IMR-90 (cell line): ENCODE measurements around the gene SETSIP. TPM values are rescaled to one million over a fixed set of nuclear protein-coding genes. Genes with fewer than 3 reads are reported as not detected.

Source experiments
- ATAC-seq: fragments of 200-7000 bp; cut with Tn5 transposase; 2 replicates; pipeline ENCODE4 v1.9.1; 2020; ENCODE audit warnings: low read depth, mild to moderate bottlenecking, moderate library complexity
- BruUV-seq: library from RNA; stranded (reverse); fragments of 400-500 nt; replicated peaks from 2 replicates; lab custom pipeline; 2021; lab: Mats Ljungman, UMichigan
- CTCF ChIA-PET: fragments of 300-600 bp; formaldehyde crosslinking; extraction: SDS; loops from one replicate; lab custom pipeline; 2021; ENCODE audit warnings: antibody characterized with exemption; lab: Yijun Ruan, JAX
- POLR2A ChIA-PET: fragments of 300-600 bp; sonication (Branson Sonifier 250); formaldehyde crosslinking; loops from one replicate; lab custom pipeline; 2022; ENCODE audit warnings: antibody characterized with exemption; ENCODE audit not compliant: unreplicated experiment; lab: Charles Lee
- DNase-seq: peaks from one replicate; pipeline ENCODE4 v3.0.0; 2013
- H2AFZ ChIP-seq: replicated peaks from 2 replicates; pipeline ENCODE3; 2013; ENCODE audit warnings: low read length, mild to moderate bottlenecking; ENCODE audit not compliant: poor library complexity
- H2AK5ac ChIP-seq: 2 replicates; pipeline ENCODE4 v1.6.1; 2013; ENCODE audit warnings: low read depth, low read length, inconsistent platforms
- H2AK9ac ChIP-seq: replicated peaks from 2 replicates; pipeline ENCODE3; 2013; ENCODE audit warnings: mild to moderate bottlenecking, low read depth, low read length, moderate library complexity; ENCODE audit not compliant: poor library complexity
- H2BK120ac ChIP-seq: 2 replicates; pipeline ENCODE4 v1.6.1; 2013; ENCODE audit warnings: low read depth, low read length, inconsistent platforms
- H2BK15ac ChIP-seq: 3 replicates; pipeline ENCODE4 v1.6.1; 2013; ENCODE audit warnings: low read depth, low read length, inconsistent platforms
- H2BK20ac ChIP-seq: 2 replicates; pipeline ENCODE4 v1.6.1; 2013; ENCODE audit warnings: low read depth, mild to moderate bottlenecking, inconsistent platforms, low read length, moderate library complexity
- H2BK5ac ChIP-seq: 2 replicates; pipeline ENCODE4 v1.6.1; 2013; ENCODE audit warnings: mild to moderate bottlenecking, low read depth, low read length, inconsistent platforms; ENCODE audit not compliant: poor library complexity, severe bottlenecking
- H3K14ac ChIP-seq: replicated peaks from 2 replicates; pipeline ENCODE4 v1.6.1; 2013; ENCODE audit warnings: low read depth, low read length, inconsistent platforms
- H3K18ac ChIP-seq: 2 replicates; pipeline ENCODE4 v1.6.1; 2013; ENCODE audit warnings: low read depth, low read length, control low read depth
- H3K23ac ChIP-seq: 2 replicates; pipeline ENCODE4 v1.6.1; 2013; ENCODE audit warnings: low read depth, low read length, inconsistent platforms
- H3K27ac ChIP-seq: 2 replicates; pipeline ENCODE4 v1.5.1; 2013; ENCODE audit warnings: mild to moderate bottlenecking, control low read depth, low read length; ENCODE audit not compliant: insufficient read depth
- H3K27me3 ChIP-seq: 2 replicates; pipeline ENCODE4 v1.6.1; 2013; ENCODE audit warnings: low read length; ENCODE audit not compliant: control insufficient read depth, insufficient read depth
- H3K36me3 ChIP-seq: 2 replicates; pipeline ENCODE4 v1.6.1; 2013; ENCODE audit warnings: low read length, mixed read lengths; ENCODE audit not compliant: control insufficient read depth, insufficient read depth
- H3K4ac ChIP-seq: 2 replicates; pipeline ENCODE4 v1.6.1; 2013; ENCODE audit warnings: low read depth, low read length, inconsistent platforms
- H3K4me1 ChIP-seq: 2 replicates; pipeline ENCODE4 v1.6.1; 2013; ENCODE audit warnings: low read length, mixed read lengths; ENCODE audit not compliant: control insufficient read depth, insufficient read depth
- H3K4me2 ChIP-seq: 2 replicates; pipeline ENCODE4 v1.6.1; 2013; ENCODE audit warnings: low read depth, mild to moderate bottlenecking, control low read depth, low read length, moderate library complexity
- H3K4me3 ChIP-seq: 2 replicates; pipeline ENCODE4 v1.5.1; 2013; ENCODE audit warnings: low read depth, mild to moderate bottlenecking, control low read depth, low read length, moderate library complexity; ENCODE audit not compliant: insufficient read depth
- H3K56ac ChIP-seq: 2 replicates; pipeline ENCODE4 v1.6.1; 2013; ENCODE audit warnings: low read length, inconsistent platforms; ENCODE audit not compliant: insufficient read depth; ENCODE audit errors: extremely low read depth
- H3K79me1 ChIP-seq, 2 experiments: 2 replicates each; pipeline ENCODE4 v1.6.1; 2013; ENCODE audit warnings: low read length in 2 of 2, inconsistent platforms in 1 of 2, low read depth in 1 of 2
- H3K9ac ChIP-seq: 2 replicates; pipeline ENCODE4 v1.6.1; 2013; ENCODE audit warnings: low read depth, low read length, control low read depth
- H3K9me1 ChIP-seq: 2 replicates; pipeline ENCODE4 v1.6.1; 2013; ENCODE audit warnings: low read length, inconsistent platforms; ENCODE audit not compliant: insufficient read depth
- H3K9me3 ChIP-seq: 2 replicates; pipeline ENCODE4 v1.6.1; 2013; ENCODE audit warnings: low read length; ENCODE audit not compliant: control insufficient read depth, insufficient read depth
- H4K20me1 ChIP-seq: 2 replicates; pipeline ENCODE4 v1.6.1; 2013; ENCODE audit warnings: low read length, inconsistent platforms; ENCODE audit not compliant: insufficient read depth
- H4K5ac ChIP-seq: 2 replicates; pipeline ENCODE4 v1.6.1; 2013; ENCODE audit warnings: mild to moderate bottlenecking, low read depth, low read length, control low read depth
- H4K8ac ChIP-seq, 2 experiments: 2 replicates each; pipeline ENCODE4 v1.6.1; 2013; ENCODE audit warnings: low read depth in 2 of 2, low read length in 2 of 2, control low read depth in 1 of 2, inconsistent platforms in 1 of 2
- H4K91ac ChIP-seq: 2 replicates; pipeline ENCODE4 v1.6.1; 2013; ENCODE audit warnings: low read depth, low read length, inconsistent platforms; ENCODE audit not compliant: insufficient read depth
- BHLHE40 ChIP-seq: fragments of 150-350 bp; IDR thresholded peaks from 2 replicates; pipeline ENCODE4 v1.6.1; 2016; ENCODE audit warnings: mild to moderate bottlenecking, low read depth, low read length
- CEBPB ChIP-seq: IDR thresholded peaks from 2 replicates; pipeline ENCODE4 v1.6.1; 2012; ENCODE audit warnings: low read depth, low read length, improper control_type of control experiment
- CHD1 ChIP-seq: IDR thresholded peaks from 2 replicates; pipeline ENCODE4 v1.6.1; 2012; ENCODE audit warnings: low read depth, low read length, improper control_type of control experiment
- CTCF ChIP-seq: conservative IDR thresholded peaks from 2 replicates; pipeline ENCODE4 v1.5.1; 2012; ENCODE audit warnings: mild to moderate bottlenecking, low read depth, low read length, improper control_type of control experiment
- ELK1 ChIP-seq: fragments of 150-350 bp; IDR thresholded peaks from 2 replicates; pipeline ENCODE4 v1.6.1; 2016; ENCODE audit warnings: low read depth, mild to moderate bottlenecking, low read length, moderate library complexity, borderline replicate concordance
- FOS ChIP-seq: fragments of 150-350 bp; IDR thresholded peaks from 2 replicates; pipeline ENCODE4 v1.6.1; 2016; ENCODE audit warnings: low read depth, low read length
- MAZ ChIP-seq: IDR thresholded peaks from 2 replicates; pipeline ENCODE4 v1.6.1; 2012; ENCODE audit warnings: low read depth, mild to moderate bottlenecking, low read length, improper control_type of control experiment, moderate library complexity, borderline replicate concordance
- MXI1 ChIP-seq: IDR thresholded peaks from 2 replicates; pipeline ENCODE4 v1.6.1; 2012; ENCODE audit warnings: low read depth, mild to moderate bottlenecking, low read length, moderate library complexity, borderline replicate concordance
- NFE2L2 ChIP-seq: fragments of 150-350 bp; IDR thresholded peaks from 2 replicates; pipeline ENCODE4 v1.6.1; 2016; ENCODE audit warnings: low read depth, mild to moderate bottlenecking, low read length
- POLR2A ChIP-seq: IDR thresholded peaks from 2 replicates; pipeline ENCODE4 v1.6.1; 2012; ENCODE audit warnings: mild to moderate bottlenecking, low read depth, low read length
- RAD21 ChIP-seq: IDR thresholded peaks from 2 replicates; pipeline ENCODE4 v1.6.1; 2012; ENCODE audit warnings: low read length, improper control_type of control experiment
- RCOR1 ChIP-seq: IDR thresholded peaks from 2 replicates; pipeline ENCODE4 v1.6.1; 2012; ENCODE audit warnings: mild to moderate bottlenecking, low read length, improper control_type of control experiment; ENCODE audit not compliant: insufficient replicate concordance
- RFX5 ChIP-seq: IDR thresholded peaks from 2 replicates; pipeline ENCODE4 v1.8.0; 2012; ENCODE audit warnings: low read depth, mild to moderate bottlenecking, low read length, moderate library complexity
- SMC3 ChIP-seq: fragments of 150-350 bp; IDR thresholded peaks from 2 replicates; pipeline ENCODE4 v1.6.1; 2016; ENCODE audit warnings: low read depth, mild to moderate bottlenecking, antibody characterized with exemption, low read length, moderate library complexity
- USF2 ChIP-seq: fragments of 150-350 bp; IDR thresholded peaks from 2 replicates; pipeline ENCODE4 v1.6.1; 2017; ENCODE audit warnings: mild to moderate bottlenecking, antibody characterized with exemption, low read length, low read depth
- dilution Hi-C: fragments of 300-500 bp; cut with HindIII; formaldehyde crosslinking; loops from one replicate; pipeline ENCODE4 v1.14.3; 2018; ENCODE audit warnings: low sequenced_read_pairs; ENCODE audit not compliant: unreplicated experiment
- in situ Hi-C: fragments of 300-500 bp; cut with MboI; formaldehyde crosslinking; loops from 3 replicates; pipeline ENCODE4 v1.14.3; 2019; ENCODE audit warnings: low sequenced_read_pairs, inconsistent platforms, mixed read lengths
- intact Hi-C: fragments of 100-400 bp; cut with micrococcal nuclease; formaldehyde crosslinking; loops from 2 replicates; pipeline ENCODE4 v1.10.0; 2022
- polyA plus RNA-seq, 3 experiments: library from polyadenylated mRNA; depleted of rRNA; stranded (reverse); fragments of >200 nt; gene quantifications; 2 replicates each; pipeline ENCODE4 v1.2.3, GENCODE V29; 2012; ENCODE audit warnings: low replicate concordance in 1 of 3
- total RNA-seq: library from RNA; depleted of rRNA; stranded (reverse); fragments of >200 nt; gene quantifications from 2 replicates; pipeline ENCODE4 v1.2.3, GENCODE V29; 2012

The SETSIP gene
- total and polyA plus RNA-seq, 2 of the 4 experiments (the other 2 are of a cell fraction), result not detected

GRCh38 chr1:92096317-92096716, 21.1 kb upstream of the SETSIP start:
- Histone ChIP-seq H3K9ac (no peak overlapping the region), H3K4me3 (no peak overlapping the region), H2BK15ac (no peak overlapping the region), H4K20me1 (no peaks in the 10 kb centered on the region; the same call in 1 of the 2 replicates), H2AFZ (no peak overlapping the region), H3K56ac (no peak overlapping the region), H3K27ac (no peak overlapping the region), H3K79me1 (no peaks in the 10 kb centered on the region), H2BK20ac (no peak overlapping the region), H4K91ac (no peak overlapping the region), H2AK9ac (no peak overlapping the region), H4K5ac (no peak overlapping the region), H2BK5ac (no peak overlapping the region), H3K14ac (no peak overlapping the region), H3K27me3 (no peaks in the 10 kb centered on the region), H3K4me1 (no peaks in the 10 kb centered on the region), H3K9me1 (no peaks in the 10 kb centered on the region), H3K9me3 (no peaks in the 10 kb centered on the region), H4K8ac (no peak overlapping the region), H3K36me3 (no peaks in the 10 kb centered on the region), H3K18ac (no peak overlapping the region), H3K4ac (no peak overlapping the region), H3K23ac (no peak overlapping the region), H3K4me2 (no peak overlapping the region), H2AK5ac (no peak overlapping the region), H2BK120ac (no peak overlapping the region)
- ChIA-PET CTCF (no interaction called here), POLR2A (no interaction called here)
- dilution Hi-C loops, result no loop called here
- no TSS peak for BruUV-seq
- in situ Hi-C loops, result no loop called here
- ATAC-seq (no peak), DNase-seq (peak; percentile 38)
- intact Hi-C loops, result no loop called here
- no peak for TF ChIP-seq MAZ
- TF ChIP-seq POLR2A, result no peak
- TF ChIP-seq MXI1, result no peak
- no peak for TF ChIP-seq BHLHE40
- TF ChIP-seq ELK1, result no peak
- TF ChIP-seq RFX5, result no peak
- no peak for TF ChIP-seq RAD21
- no peak for TF ChIP-seq SMC3
- TF ChIP-seq CTCF, result no peak
- TF ChIP-seq USF2, result no peak
- TF ChIP-seq FOS, result no peak
- no peak; the same call in 1 of the 2 replicates for TF ChIP-seq CEBPB
- TF ChIP-seq NFE2L2, result no peak
- TF ChIP-seq RCOR1, result no peak
- TF ChIP-seq CHD1, result no peak
